T-helper 2 cell (primary cell): ENCODE results near the gene CDCA4.

Experiments
- DNase-seq, 5 experiments: peaks; one replicate each; pipeline versions ENCODE4 v3.0.0 to v3.0.0-alpha.2; 2012 to 2022

CDCA4 gene

GRCh38 chr14:105013150-105013785 lies 7.6 kb downstream of the CDCA4 start:
- DNase-seq: no peak

DNA sequence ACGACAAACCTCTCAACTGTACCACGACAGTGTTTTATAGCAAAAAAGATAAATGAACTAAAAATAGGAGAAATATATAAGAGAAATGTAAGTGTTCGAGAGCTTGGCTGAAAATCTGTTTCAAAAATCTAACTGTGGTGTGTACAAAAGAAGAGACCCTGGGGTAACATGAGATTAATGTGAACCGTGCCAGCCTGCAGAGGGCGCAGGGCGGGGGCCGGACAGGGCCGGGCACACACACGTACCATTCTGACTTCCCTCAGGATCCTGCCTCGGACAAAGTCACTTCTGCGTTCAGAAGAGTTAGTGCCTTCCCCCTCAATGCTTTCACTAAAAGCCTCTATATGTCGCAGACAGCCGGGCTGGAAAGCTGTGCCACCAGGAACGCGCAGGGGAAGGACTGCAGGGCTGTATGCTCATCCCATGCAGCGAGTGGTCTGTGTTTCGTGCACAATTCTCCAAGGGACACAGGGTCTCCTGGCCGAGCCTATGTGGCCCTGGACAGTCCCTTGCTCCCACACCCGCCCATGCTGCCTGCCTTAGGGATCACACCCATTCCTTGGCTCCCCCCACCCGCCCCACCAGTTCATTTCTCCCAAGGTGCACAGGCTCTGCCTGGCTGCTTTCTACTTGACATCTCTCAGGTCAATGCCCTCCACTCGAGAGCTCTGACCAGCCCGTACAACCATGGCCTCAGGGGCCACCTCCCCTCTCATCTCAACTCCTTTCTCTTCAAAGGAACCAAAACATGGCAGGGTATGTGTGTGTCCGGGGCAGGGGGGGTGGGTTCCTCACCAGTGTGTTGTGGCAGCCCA lies 8.5 kb downstream of the CDCA4 start:
- DNase-seq: no peak

- DNase-seq: no peak
Measured at GRCh38 chr14:105011312-105011990, 9.4 kb downstream of the CDCA4 start.

GRCh38 chr14:105010891-105011291 lies 10.0 kb downstream of the CDCA4 start:
- DNase-seq: no peak

GRCh38 chr14:105010106-105010505 lies 10.8 kb downstream of the CDCA4 start:
- no peak for DNase-seq

DNA sequence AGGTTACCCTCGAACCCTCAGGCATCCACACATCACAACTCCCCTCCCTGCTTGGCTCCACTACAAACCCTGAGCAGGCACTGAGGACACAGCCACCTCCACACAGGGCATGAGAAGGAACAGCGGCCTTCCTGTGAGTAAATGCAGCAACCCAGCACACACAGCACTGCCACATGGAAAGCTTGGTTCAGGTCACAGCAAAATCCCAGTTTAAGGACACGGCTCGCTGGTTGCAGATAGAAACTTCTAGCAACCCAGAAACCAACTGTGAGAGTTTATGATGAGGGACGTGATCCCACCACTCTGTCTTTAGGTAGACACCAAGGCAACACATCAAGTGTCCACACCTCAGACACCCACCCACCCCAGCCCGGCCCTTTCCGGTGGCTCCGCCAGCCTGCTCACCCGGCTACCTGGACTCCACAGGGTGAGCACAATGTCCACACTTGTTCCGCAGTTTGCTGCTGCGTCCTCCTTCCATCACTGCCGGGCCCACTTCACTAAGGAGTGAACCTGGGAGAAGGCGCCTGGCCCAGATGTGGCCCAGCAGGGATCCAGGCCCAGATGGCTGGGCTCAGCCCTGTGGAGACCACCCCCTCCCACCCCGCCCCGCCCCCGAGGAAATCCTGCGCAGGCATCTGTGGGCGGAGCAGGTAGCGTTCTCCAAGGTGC lies 13.2 kb downstream of the CDCA4 start:
- DNase-seq: no peak

GRCh38 chr14:105006831-105007592 lies 13.9 kb downstream of the CDCA4 start:
- DNase-seq: no peak

- no peak for DNase-seq
Measured at GRCh38 chr14:105005929-105006830, 14.7 kb downstream of the CDCA4 start.

GRCh38 chr14:105005329-105005928 lies 15.5 kb downstream of the CDCA4 start:
- no peak for DNase-seq

DNA sequence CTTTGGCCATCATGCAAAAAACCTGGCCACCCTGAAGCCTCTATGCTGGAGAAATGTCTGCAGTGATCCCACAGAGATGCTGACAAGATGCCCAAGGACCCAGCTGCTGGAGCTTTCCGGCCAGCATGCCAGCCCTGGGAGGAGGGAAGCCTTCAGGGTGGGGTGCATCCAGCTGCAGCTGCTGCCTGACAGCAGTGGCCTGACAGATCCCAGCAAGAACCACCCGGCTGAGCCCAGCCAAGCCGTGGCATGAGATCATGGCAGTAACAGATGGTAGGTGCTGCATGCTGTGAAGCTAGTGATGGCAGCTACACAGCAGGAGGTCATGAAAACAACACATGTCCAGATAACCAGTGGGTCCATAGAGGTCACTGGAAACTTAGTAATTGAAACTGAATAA lies 21.5 kb downstream of the CDCA4 start:
- DNase-seq: no peak

GRCh38 chr14:104998801-104999200 lies 22.1 kb downstream of the CDCA4 start:
- DNase-seq: no peak

DNA sequence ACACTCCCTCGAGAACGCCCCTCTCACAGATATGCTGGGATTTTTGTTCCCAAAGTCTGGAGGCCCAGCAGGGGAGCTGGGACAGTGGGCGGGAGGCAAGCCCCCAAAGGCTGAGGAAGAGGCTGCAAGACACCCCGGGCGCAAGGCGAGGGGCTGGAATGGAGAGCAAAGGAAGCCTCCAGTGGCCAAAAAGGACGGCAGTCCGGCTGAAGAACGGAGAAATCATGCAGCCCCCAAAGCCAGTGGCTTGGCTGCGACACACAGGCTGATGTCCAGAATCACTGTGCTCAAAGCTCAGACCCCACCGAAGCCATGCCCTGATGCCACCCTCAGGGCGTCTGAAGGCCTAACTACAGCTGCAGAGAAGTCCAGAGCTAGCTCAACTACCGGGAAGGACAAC lies 24.4 kb downstream of the CDCA4 start:
- DNase-seq: no peak

GRCh38 chr14:104996032-104996431 lies 24.9 kb downstream of the CDCA4 start:
- DNase-seq: no peak

GRCh38 chr14:104994978-104995377 lies 25.9 kb downstream of the CDCA4 start:
- no peak for DNase-seq

DNA sequence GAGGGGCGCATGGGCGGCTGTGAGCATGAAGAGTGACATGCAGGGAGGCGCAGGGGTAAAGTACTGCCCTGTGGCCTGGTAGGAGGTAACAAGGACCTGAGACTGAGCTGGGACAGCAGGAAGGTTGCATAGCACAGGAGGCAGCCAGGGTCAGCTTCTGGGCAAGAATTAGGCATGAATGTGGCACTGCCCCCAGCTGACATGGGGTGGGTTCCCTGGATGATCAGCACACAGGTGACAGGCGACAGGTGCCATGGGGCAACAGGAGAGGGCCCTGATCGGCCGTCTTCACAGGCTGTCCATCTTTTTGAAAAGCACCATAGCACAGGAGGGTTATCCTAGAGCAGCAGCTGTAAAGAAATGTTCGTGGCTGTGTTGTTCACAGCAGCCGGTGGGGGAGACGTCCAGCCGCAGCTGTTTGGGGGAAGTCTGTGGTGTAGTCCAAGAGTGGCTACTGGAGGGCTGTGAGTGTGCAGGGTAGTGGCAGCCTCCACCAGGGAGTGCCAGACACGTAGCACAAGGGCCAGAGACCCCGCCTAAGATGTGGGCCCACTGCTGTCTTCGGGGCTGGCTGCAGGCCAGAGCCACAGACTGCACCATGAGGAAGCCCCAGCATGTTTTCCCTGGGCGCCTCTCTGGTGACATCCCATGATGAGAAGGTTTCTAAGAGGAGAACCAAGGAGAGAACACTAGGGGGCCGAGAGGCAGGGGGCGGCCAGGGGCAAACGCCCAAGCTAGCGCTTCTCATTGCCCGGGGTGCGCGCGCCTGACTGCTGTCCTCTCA lies 26.9 kb downstream of the CDCA4 start:
- DNase-seq: no peak

DNA sequence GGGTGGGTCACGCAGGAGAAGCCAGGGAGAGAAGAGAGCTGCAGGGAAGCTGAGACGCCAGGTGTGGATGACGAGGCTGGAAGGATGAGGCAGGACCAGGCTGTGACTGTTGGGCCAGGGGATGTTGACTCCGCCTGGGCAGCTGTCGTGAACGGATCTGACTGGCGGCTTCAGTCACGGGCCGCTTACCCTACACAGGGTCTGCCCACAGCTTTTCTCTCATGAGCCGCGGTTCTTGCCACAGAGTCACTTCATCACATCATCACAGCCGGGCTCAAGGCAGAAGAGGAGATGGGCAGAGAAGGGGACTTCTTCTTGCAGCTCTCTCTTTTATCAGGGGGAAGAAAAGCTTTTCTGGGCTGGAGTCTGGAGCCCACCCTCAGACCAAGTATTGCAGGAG lies 27.6 kb downstream of the CDCA4 start:
- no peak for DNase-seq

DNA sequence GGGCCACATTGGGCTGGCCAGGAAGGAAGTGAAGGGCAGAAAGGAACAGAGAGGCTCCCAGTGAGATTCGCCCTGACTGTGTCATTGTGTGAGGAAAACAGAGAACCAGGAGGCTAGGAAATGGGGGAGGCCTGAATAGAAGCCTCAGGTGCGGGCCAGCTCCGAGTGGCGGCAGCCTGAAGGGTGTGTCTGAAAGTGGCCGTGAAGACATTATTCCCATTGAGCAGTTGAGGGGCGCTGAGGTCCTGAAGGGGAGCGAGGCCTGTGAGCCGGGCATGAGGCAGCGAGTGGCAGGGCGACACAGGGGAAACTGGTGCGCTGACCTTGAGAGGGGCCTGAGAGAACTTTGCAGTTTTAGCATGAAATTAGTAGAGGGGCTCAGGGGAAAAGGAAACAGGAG lies 28.4 kb downstream of the CDCA4 start:
- no peak for DNase-seq

DNA sequence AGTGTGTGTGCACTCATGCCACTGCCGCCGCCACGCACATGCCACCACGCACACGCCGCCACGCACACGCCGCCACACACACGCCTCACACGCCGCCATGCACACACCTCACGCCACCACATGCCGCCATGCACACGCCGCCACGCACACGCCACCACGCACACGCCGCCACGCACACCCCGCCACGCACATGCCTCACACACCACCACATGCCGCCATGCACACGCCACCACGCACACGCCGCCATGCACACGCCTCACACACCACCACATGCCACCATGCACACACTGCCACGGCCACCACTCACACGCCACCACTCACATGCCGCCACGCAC lies 29.0 kb downstream of the CDCA4 start:
- DNase-seq: peak in 1 of 5 experiments; percentile 13

DNA sequence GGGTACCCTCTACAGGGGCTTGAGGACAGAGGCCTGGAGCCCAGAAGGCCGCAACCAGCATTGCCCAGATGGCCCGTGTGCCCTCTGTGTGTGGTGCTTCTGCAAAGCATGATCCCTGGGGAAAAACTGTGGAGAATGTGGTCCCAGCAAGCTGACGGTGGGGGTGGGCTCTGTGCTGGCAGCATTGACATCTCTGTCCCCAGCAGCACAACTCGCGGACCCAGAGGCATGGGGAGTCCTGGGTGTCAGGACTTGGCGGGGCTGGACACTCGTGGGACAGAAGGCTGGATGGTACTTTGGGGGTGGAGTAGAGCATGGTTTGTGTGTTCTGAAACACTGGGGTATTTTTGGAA lies 31.0 kb downstream of the CDCA4 start:
- DNase-seq: no peak

DNA sequence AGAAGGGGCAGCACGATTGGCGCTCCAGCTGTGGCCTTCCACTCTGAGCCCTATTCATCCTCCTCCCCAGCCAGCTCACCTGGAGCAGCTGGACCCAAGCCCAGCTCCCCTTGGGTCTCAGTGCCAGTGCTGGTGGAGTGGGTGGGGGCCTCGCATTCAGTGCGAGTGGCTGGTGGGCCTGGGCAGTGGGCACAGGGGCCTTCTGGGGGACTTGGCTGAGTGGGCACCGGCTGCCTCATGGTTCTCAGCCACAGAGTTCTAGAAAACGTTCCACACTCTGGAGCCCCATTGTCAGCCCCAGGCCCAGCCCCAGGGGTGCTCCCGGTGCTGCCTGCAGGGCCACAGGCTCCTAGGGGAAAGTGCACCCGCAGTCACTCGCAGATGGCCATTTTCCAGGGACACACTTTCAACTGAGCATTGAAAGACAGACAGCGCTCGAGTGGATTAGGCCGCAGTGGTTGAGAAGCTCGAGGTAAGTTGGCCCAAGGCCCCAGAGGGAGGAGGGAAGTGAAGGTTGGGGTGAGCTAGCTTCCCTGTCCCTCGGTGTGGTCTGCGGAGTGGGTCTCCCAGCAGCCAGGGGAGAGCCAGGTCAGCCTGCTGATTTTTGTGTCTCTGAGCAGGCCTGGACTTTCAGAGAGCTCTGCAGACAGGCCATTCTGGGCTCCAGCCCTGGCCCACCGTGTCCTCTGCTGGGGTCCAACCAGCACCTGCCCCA lies 31.5 kb downstream of the CDCA4 start:
- DNase-seq: no peak
